Brain microvascular endothelial cell (primary cell): ENCODE measurements around the gene BABAM2.
A peak's percentile ranks its signal among the peaks of the same experiment; 100 is the strongest.

Experiments used
- DNase-seq: peaks from one replicate; pipeline ENCODE4 v3.0.0-alpha.2; 2020
- H3K27ac ChIP-seq: fragments of 250-450 bp; sonication (Bioruptor Pico); 2 replicates; pipeline ENCODE4 v1.5.1; 2020; ENCODE audit warnings: mild to moderate bottlenecking, moderate library complexity
- H3K27me3 ChIP-seq: fragments of 250-450 bp; sonication (Bioruptor Pico); replicated peaks from 2 replicates; pipeline ENCODE4 v1.5.1; 2020; ENCODE audit warnings: mild to moderate bottlenecking
- H3K36me3 ChIP-seq: fragments of 250-450 bp; sonication (Bioruptor Pico); replicated peaks from 2 replicates; pipeline ENCODE4 v1.5.1; 2020; ENCODE audit warnings: mild to moderate bottlenecking
- H3K4me3 ChIP-seq: 2 replicates; pipeline ENCODE4 v1.5.1; 2011; ENCODE audit warnings: low read depth, mild to moderate bottlenecking, control low read depth, low read length, moderate library complexity
- CTCF ChIP-seq: IDR thresholded peaks from 2 replicates; pipeline ENCODE4 v1.5.1; 2011; ENCODE audit warnings: low read depth, mild to moderate bottlenecking, moderate library complexity, low read length, control low read depth, inconsistent platforms; ENCODE audit errors: missing control alignments
- in situ Hi-C: cut with HindIII; loops from 2 replicates; pipeline ENCODE4 v1.10.0; 2017; ENCODE audit warnings: low sequenced_read_pairs, low pct_ligation_motif_present

The BABAM2 gene

GRCh38 chr2:28336982-28337627, 446.6 kb downstream of the BABAM2 start:
- Histone ChIP-seq H3K4me3 (no peak overlapping the region), H3K36me3 (no peaks in the 10 kb centered on the region), H3K27me3 (no peaks in the 10 kb centered on the region), H3K27ac (no peak overlapping the region)
- no peak for DNase-seq
- in situ Hi-C loops: no loop called here
- no peak for TF ChIP-seq CTCF

GRCh38 chr2:28338046-28338817, 447.7 kb downstream of the BABAM2 start:
- Histone ChIP-seq H3K27ac (peak overlapping the region; percentile 22), H3K4me3 (no peak overlapping the region), H3K36me3 (no peaks in the 10 kb centered on the region), H3K27me3 (no peaks in the 10 kb centered on the region)
- DNase-seq: peak; percentile 75
- TF ChIP-seq CTCF: peak; percentile 5
- in situ Hi-C loops: no loop called here

GRCh38 chr2:28338831-28339321, 448.3 kb downstream of the BABAM2 start:
- no peak for DNase-seq
- H3K4me3 ChIP-seq: no peak overlapping the region
- no peak for TF ChIP-seq CTCF
- H3K27me3 ChIP-seq: no peaks in the 10 kb centered on the region
- H3K36me3 ChIP-seq: no peaks in the 10 kb centered on the region
- in situ Hi-C loops: no loop called here
- peak overlapping the region; percentile 22 for H3K27ac ChIP-seq

- H3K27me3 ChIP-seq: no peaks in the 10 kb centered on the region
- in situ Hi-C loops: no loop called here
Observed at GRCh38 chr2:28339516-28340175, 449.1 kb downstream of the BABAM2 start.

More at GRCh38 chr2:28339516-28340175, 449.1 kb downstream of the BABAM2 start:
- no peaks in the 10 kb centered on the region for H3K36me3 ChIP-seq
- TF ChIP-seq CTCF: no peak
- no peak overlapping the region for H3K4me3 ChIP-seq
- no peak overlapping the region for H3K27ac ChIP-seq
- DNase-seq: no peak
